Heart right ventricle (tissue), 16 donors: ENCODE measurements around the gene DAGLA. TPM values are rescaled to one million over a fixed set of nuclear protein-coding genes. Genes with fewer than 3 reads are reported as not detected.

Experiments used
- ATAC-seq, 8 donors: fragments of 200-7000 bp; cut with Tn5 transposase; one replicate each; pipeline ENCODE4 v1.9.1; 2020; ENCODE audit warnings: mild to moderate bottlenecking in 8 of 8, moderate library complexity in 8 of 8, moderate number of reproducible peaks in 1 of 8
- DNase-seq, 2 donors: peaks; one replicate each; pipeline ENCODE4 v3.0.0-alpha.2; 2020
- H3K27ac ChIP-seq, 10 donors: fragments of 200-600 bp; sonication (generic) in 2 of 10; one replicate each; pipeline versions ENCODE4 v1.5.0 to v1.8.0; 2020 to 2022; ENCODE audit warnings: mild to moderate bottlenecking in 3 of 10
- H3K27me3 ChIP-seq, 7 donors: fragments of 200-600 bp; one replicate each; pipeline ENCODE4 v1.8.0; 2021 to 2022; ENCODE audit warnings: mild to moderate bottlenecking in 2 of 7
- H3K36me3 ChIP-seq, 9 donors: fragments of 200-600 bp; sonication (generic) in 1 of 9; one replicate each; pipeline versions ENCODE4 v1.5.0 to v1.8.0; 2020 to 2022; ENCODE audit warnings: mild to moderate bottlenecking in 2 of 9
- H3K4me1 ChIP-seq, 9 donors: fragments of 200-600 bp; sonication (generic) in 1 of 9; one replicate each; pipeline versions ENCODE4 v1.5.0 to v1.8.0; 2020 to 2022; ENCODE audit warnings: mild to moderate bottlenecking in 4 of 9
- H3K4me3 ChIP-seq, 10 donors: fragments of 200-600 bp; sonication (generic) in 2 of 10; one replicate each; pipeline versions ENCODE4 v1.5.0 to v1.8.0; 2020 to 2022; ENCODE audit warnings: mild to moderate bottlenecking in 7 of 10, moderate library complexity in 2 of 10
- H3K9me3 ChIP-seq, 11 donors: fragments of 200-600 bp in 10 of 11; sonication (generic) in 2 of 11; one replicate each; pipeline versions ENCODE4 v1.5.0 to v1.8.0; 2013 to 2022; ENCODE audit warnings: mild to moderate bottlenecking in 2 of 11, control low read depth in 1 of 11, moderate library complexity in 1 of 11
- CTCF ChIP-seq, 9 donors: fragments of 200-600 bp; sonication (generic) in 2 of 9; IDR thresholded peaks; one replicate each; pipeline versions ENCODE4 v1.5.0 to v1.8.0; 2021 to 2022; ENCODE audit warnings: antibody characterized with exemption in 9 of 9, mild to moderate bottlenecking in 5 of 9, moderate library complexity in 1 of 9
- WGBS, 2 donors: extraction: QIAGEN DNeasy Blood & Tissue Kit; methylation state at CpG; one replicate each; pipeline ENCODE4 v1.1.7; 2013; ENCODE audit warnings: inconsistent platforms in 1 of 2; 5-methylcytosine and 5-hydroxymethylcytosine counted together
- intact Hi-C, 10 donors: fragments of 100-400 bp; cut with DNase I; formaldehyde crosslinking; loops; one replicate each; pipeline versions ENCODE4 v1.11.1 to v1.14.2; 2022
- polyA plus RNA-seq, 2 donors: library from polyadenylated mRNA; stranded (reverse); fragments of 200-250 nt; gene quantifications; one replicate each; pipeline ENCODE4 v1.2.3, GENCODE V29; 2013
- total RNA-seq, 10 donors: library from RNA; stranded (reverse); fragmentation: NEBNext Ultra II Directional in 3 of 10; extraction: Animal tissue kit (Norgen Biotek cat#: 25700) in 3 of 10; gene quantifications; one replicate each; pipeline versions ENCODE4 v1.2.1 to v1.2.4, GENCODE V29; 2021 to 2023
- donor health status: Arrhythmogenic right ventricular cardiomyopathy.
- donor health status: ischemic (EF 13 %, LVEDD 7.1; RV severe dilation, severe dysfunction).
- donor health status: healthy with polysubstance abuse.
- donor health status: DM: no; HTN: yes; CAD: no.
- donor health status: DM: no; HTN: no; CAD: no.
- donor health status: ischemic (EF 25% LVEDD 6.9; RV normal size, moderate dysfunction).
- donor health status: ischemic (EF 25% LVEDD 5.7; RV mildly dilated, moderate dysfunction).
- donor health status: healthy.
- donor health status: DM: yes; HTN: yes; CAD: no.
- donor health status: Ischemic cardiomyopathy.
- donor health status: ischemic (EF 35%, LVEDD 5.7; RV mildly dilated, moderate dysfunction).
- donor health status: nonischemic (EF 11% LVEDD 7.7; RV severe dilation, severe dysfunction).
- donor health status: DM: yes; HTN: yes; CAD: no.
- donor health status: PGD.
- donor health status: ischemic (EF 29% LVEDD 5.4; RV normal size, mild dysfunction).
- donor health status: nonischemic (EF 23%, LVEDD 6.1; RV moderate dilation, normal function).

DAGLA gene
- total and polyA plus RNA-seq, 12 donors: 1.5 to 5.0 (median 3.2) TPM

- WGBS, 2 donors: 91 to 94% methylated on average over 5 of the region's 5 CpGs
- Histone ChIP-seq H3K4me1 (peaks cover 0 to 23% (median 4%) of the 10 kb centered on the region in 9 donors), H3K9me3 (no peaks in the 10 kb centered on the region), H3K27ac (no peak overlapping the region), H3K36me3 (no peaks in the 10 kb centered on the region), H3K27me3 (peaks cover 0 to 36% (median 5%) of the 10 kb centered on the region in 7 donors), H3K4me3 (no peak overlapping the region)
- ATAC-seq (no peak), DNase-seq (no peak)
- intact Hi-C loops: loop anchor here in 2 of 10 donors (5.0 kb wide), 1 partner anchor 354 kb away; no protein-coding TSS in a partner anchor
- no peak for TF ChIP-seq CTCF (IDR thresholded peaks at IDR 0.05)
These were observed 73.5 kb downstream of the DAGLA start for GRCh38 chr11:61753672-61754071.

- peaks cover 0 to 31% (median 5%) of the 10 kb centered on the region in 7 donors for H3K27me3 ChIP-seq
- no peak for TF ChIP-seq CTCF (IDR thresholded peaks at IDR 0.05)
- peaks cover 0 to 21% (median 4%) of the 10 kb centered on the region in 9 donors for H3K4me1 ChIP-seq
- ATAC-seq (peak in 2 of 8 donors; percentile 3 to 28), DNase-seq (no peak)
- no peaks in the 10 kb centered on the region for H3K9me3 ChIP-seq
- intact Hi-C loops: loop anchor here in 2 of 10 donors (5.0 kb wide), 1 partner anchor 352 kb away; no protein-coding TSS in a partner anchor
- WGBS, 2 donors: 85 to 89% methylated on average over 31 of the region's 31 CpGs
- H3K4me3 ChIP-seq: no peak overlapping the region
- no peak overlapping the region for H3K27ac ChIP-seq
- H3K36me3 ChIP-seq: no peaks in the 10 kb centered on the region
These were observed 74.6 kb downstream of the DAGLA start for GRCh38 chr11:61754534-61755482.

GRCh38 chr11:61756147-61756451, 75.9 kb downstream of the DAGLA start:
- DNase-seq: no peak
- Histone ChIP-seq H3K4me3 (no peak overlapping the region), H3K4me1 (peaks cover 0 to 18% (median 4%) of the 10 kb centered on the region in 9 donors), H3K36me3 (no peaks in the 10 kb centered on the region), H3K27me3 (peaks cover 0 to 24% (median 5%) of the 10 kb centered on the region in 7 donors), H3K9me3 (no peaks in the 10 kb centered on the region), H3K27ac (no peak overlapping the region)
- intact Hi-C loops: no loop called here
- no peak for ATAC-seq
- WGBS, 2 donors: 75 to 85% methylated on average over 4 of the region's 4 CpGs
- TF ChIP-seq CTCF (IDR thresholded peaks at IDR 0.05): no peak

GRCh38 chr11:61756452-61757212, 76.4 kb downstream of the DAGLA start:
- intact Hi-C loops: no loop called here
- H3K4me3 ChIP-seq: no peak overlapping the region
- DNase-seq (no peak), ATAC-seq (no peak)
- H3K4me1 ChIP-seq: peaks cover 0 to 18% (median 4%) of the 10 kb centered on the region in 9 donors
- TF ChIP-seq CTCF (IDR thresholded peaks at IDR 0.05): no peak
- whole genome bisulfite sequencing, 2 donors: 77 to 78% methylated on average over 9 of the region's 9 CpGs
- peaks cover 0 to 19% (median 6%) of the 10 kb centered on the region in 7 donors for H3K27me3 ChIP-seq
- no peaks in the 10 kb centered on the region for H3K36me3 ChIP-seq
- H3K27ac ChIP-seq: peak overlapping the region in 1 of 10 donors; percentile 26
- H3K9me3 ChIP-seq: no peaks in the 10 kb centered on the region
